HepG2 (cell line): Measurements from ENCODE around the gene DNAJC12. TPM values are rescaled to one million over a fixed set of nuclear protein-coding genes. Genes with fewer than 3 reads are reported as not detected.

Experiments used
- ATAC-seq: fragments of 200-7000 bp; cut with Tn5 transposase; 3 replicates; pipeline ENCODE4 v1.9.1; 2020; ENCODE audit warnings: mild to moderate bottlenecking, moderate library complexity
- BruUV-seq: library from RNA; stranded (reverse); fragments of 400-500 nt; replicated peaks from 2 replicates; lab custom pipeline; 2021; lab: Mats Ljungman, UMichigan
- CTCF ChIA-PET: fragments of 300-600 bp; formaldehyde crosslinking; extraction: SDS; loops from one replicate; lab custom pipeline; 2021; ENCODE audit warnings: low total read pairs, inconsistent platforms, low intra/inter-chr PET ratio; lab: Yijun Ruan, JAX
- POLR2A ChIA-PET: fragments of 350-600 bp; sonication (Branson Sonifier 250); formaldehyde crosslinking; loops from one replicate; lab custom pipeline; 2020; ENCODE audit warnings: antibody characterized with exemption, inconsistent platforms; lab: Yijun Ruan, JAX
- DNase-seq: peaks from one replicate; pipeline ENCODE4 v3.0.0-alpha.2; 2015; ENCODE audit warnings: low spot score
- FAIRE-seq: peaks from 3 replicates; lab custom pipeline; 2011; peaks lifted over from hg19 to GRCh38; lab: Jason Lieb, UNC
- H2AFZ ChIP-seq: one replicate; pipeline ENCODE4 v1.6.1; 2011; ENCODE audit warnings: low read length, inconsistent platforms
- H3K27ac ChIP-seq: fragments of 300-600 bp; 3 replicates; pipeline ENCODE4 v1.8.0; 2011; ENCODE audit warnings: mixed run types, mild to moderate bottlenecking, mixed read lengths, low read length, inconsistent platforms; ENCODE audit not compliant: insufficient read depth; ENCODE audit errors: extremely low read length
- H3K27me3 ChIP-seq, 2 experiments: fragments of 200-600 bp in 1 of 2; 2 replicates in 1 of 2; 3 replicates in 1 of 2; pipeline versions ENCODE4 v1.6.0 to v1.8.0; 2011; ENCODE audit warnings: low read length in 2 of 2, mild to moderate bottlenecking in 2 of 2, moderate library complexity in 2 of 2, inconsistent platforms in 1 of 2; ENCODE audit not compliant: insufficient read depth in 2 of 2, control insufficient read depth in 1 of 2
- H3K36me3 ChIP-seq, 2 experiments: fragments of 200-600 bp in 1 of 2; replicated peaks in 1 of 2; 2 replicates in 1 of 2; 3 replicates in 1 of 2; pipeline versions ENCODE4 v1.5.1 to v1.8.0; 2011; ENCODE audit warnings: low read length in 2 of 2, inconsistent platforms in 1 of 2; ENCODE audit not compliant: insufficient read depth in 2 of 2, control insufficient read depth in 1 of 2
- H3K4me1 ChIP-seq: 2 replicates; pipeline ENCODE4 v1.5.1; 2012; ENCODE audit warnings: low read length, inconsistent platforms; ENCODE audit not compliant: insufficient read depth
- H3K4me2 ChIP-seq: 2 replicates; pipeline ENCODE4 v1.6.0; 2011; ENCODE audit warnings: low read depth, low read length, inconsistent platforms
- H3K4me3 ChIP-seq, 3 experiments: fragments of 200-600 bp in 1 of 3; sonication (generic), shearing (Covaris generic) in 1 of 3; replicated peaks in 1 of 3; 2 replicates each; pipeline ENCODE4 v1.5.1; 2011 to 2016; ENCODE audit warnings: low read length in 3 of 3, inconsistent platforms in 2 of 3, low read depth in 2 of 3, mild to moderate bottlenecking in 2 of 3, control low read depth in 1 of 3, mixed read lengths in 1 of 3; ENCODE audit not compliant: insufficient read depth in 1 of 3
- H3K79me2 ChIP-seq: one replicate; pipeline ENCODE4 v1.6.1; 2011; ENCODE audit warnings: low read length, inconsistent platforms; ENCODE audit not compliant: insufficient read depth
- H3K9ac ChIP-seq: 2 replicates; pipeline ENCODE4 v1.6.0; 2011; ENCODE audit warnings: mild to moderate bottlenecking, low read depth, low read length, inconsistent platforms; ENCODE audit not compliant: insufficient read depth
- H3K9me3 ChIP-seq: 2 replicates; pipeline ENCODE4 v1.5.1; 2012; ENCODE audit warnings: mild to moderate bottlenecking, low read length
- H4K20me1 ChIP-seq: 2 replicates; pipeline ENCODE4 v1.6.0; 2011; ENCODE audit warnings: inconsistent platforms, mild to moderate bottlenecking, low read length, moderate library complexity; ENCODE audit not compliant: insufficient read depth
- ADNP ChIP-seq: sonication (generic); formaldehyde crosslinking; IDR thresholded peaks from 2 replicates; pipeline ENCODE4 v1.4.0; 2020; ENCODE audit warnings: missing genetic modification reagents
- BATF2 ChIP-seq: sonication (generic); formaldehyde crosslinking; IDR thresholded peaks from 2 replicates; pipeline ENCODE4 v1.8.0; 2022; ENCODE audit warnings: mild to moderate bottlenecking, missing genetic modification reagents, moderate library complexity
- FOXM1 ChIP-seq: sonication (generic); formaldehyde crosslinking; IDR thresholded peaks from 2 replicates; pipeline ENCODE4 v1.5.0; 2020; ENCODE audit warnings: missing genetic modification reagents
- HHEX ChIP-seq: IDR thresholded peaks from 2 replicates; pipeline ENCODE4 v1.6.1; 2016; ENCODE audit warnings: control low read depth
- HMG20A ChIP-seq: IDR thresholded peaks from 2 replicates; pipeline ENCODE4 v1.6.1; 2016; ENCODE audit warnings: borderline replicate concordance
- JUN ChIP-seq: sonication (generic); formaldehyde crosslinking; IDR thresholded peaks from 2 replicates; pipeline ENCODE4 v1.4.0; 2020; ENCODE audit warnings: mild to moderate bottlenecking, missing genetic modification reagents
- NR2F6 ChIP-seq, 2 experiments: IDR thresholded peaks; 2 replicates each; pipeline ENCODE4 v1.6.1; 2016; ENCODE audit warnings: antibody characterized with exemption in 1 of 2, mild to moderate bottlenecking in 1 of 2
- NR3C1 ChIP-seq: sonication (generic); formaldehyde crosslinking; IDR thresholded peaks from 2 replicates; pipeline ENCODE4 v1.4.0; 2020; ENCODE audit warnings: missing genetic modification reagents
- YEATS4 ChIP-seq: sonication (generic); formaldehyde crosslinking; IDR thresholded peaks from 2 replicates; pipeline ENCODE4 v1.4.0; 2020; ENCODE audit warnings: missing genetic modification reagents, borderline replicate concordance
- ZBTB7A ChIP-seq: sonication (generic); formaldehyde crosslinking; IDR thresholded peaks from 2 replicates; pipeline ENCODE4 v1.8.0; 2022; ENCODE audit warnings: mild to moderate bottlenecking, missing genetic modification reagents
- ZNF160 ChIP-seq: sonication (generic); formaldehyde crosslinking; IDR thresholded peaks from 2 replicates; pipeline ENCODE4 v1.8.0; 2022; ENCODE audit warnings: mild to moderate bottlenecking, inconsistent platforms, missing genetic modification reagents
- WGBS: methylation state at CpG from one replicate; pipeline ENCODE4 v1.1.6; 2017; ENCODE audit warnings: low lambda C conversion rate; 5-methylcytosine and 5-hydroxymethylcytosine counted together
- in situ Hi-C: cut with HindIII; loops from 2 replicates; pipeline ENCODE4 v1.10.0; 2017; ENCODE audit warnings: low pct_unique_long_range_greater_than_20kb; ENCODE audit not compliant: extremely low pct_ligation_motif_present
- intact Hi-C: fragments of 100-400 bp; cut with micrococcal nuclease; formaldehyde crosslinking; loops from one replicate; pipeline ENCODE4 v1.10.0; 2022; ENCODE audit not compliant: unreplicated experiment
- polyA plus RNA-seq, 8 experiments: library from polyadenylated mRNA; depleted of rRNA in 3 of 8; stranded (reverse) in 7 of 8; unstranded in 1 of 8; fragments of >200 nt; fragmentation: Illumina TruSeq in 4 of 8; extraction: Trizol in 4 of 8; gene quantifications; 2 replicates each; pipeline versions ENCODE4 v1.2.1 to v1.2.3, GENCODE V29; 2011 to 2016; ENCODE audit warnings: low read depth in 4 of 8, missing spikeins in 1 of 8, mixed read lengths in 1 of 8; ENCODE audit not compliant: insufficient read depth in 1 of 8
- total RNA-seq, 5 experiments: library from RNA; depleted of rRNA; stranded (reverse); fragments of >200 nt; fragmentation: Illumina TruSeq; extraction: Trizol; gene quantifications; 2 replicates each; pipeline ENCODE4 v1.2.3, GENCODE V29; 2016; ENCODE audit warnings: low read depth in 1 of 5

Gene DNAJC12
- total and polyA plus RNA-seq, 2 of the 13 experiments (the other 11 are each of a cell fraction or from before 2014, with no cell fraction given), result 11.6 to 43.9 TPM

- Histone ChIP-seq H3K27ac (no peak overlapping the region), H3K4me3 (no peak overlapping the region)
- BruUV-seq, result no TSS peak
- FAIRE-seq (no peak), ATAC-seq (no peak)
- CTCF ChIA-PET, result no interaction called here
- TF ChIP-seq ADNP (CRISPR knock-in tag) (no peak), BATF2 (CRISPR knock-in tag) (no peak), NR2F6 (IDR thresholded peaks at IDR 0.05) (no peak), NR2F6 (CRISPR knock-in tag; IDR thresholded peaks at IDR 0.05) (no peak), NR3C1 (CRISPR knock-in tag) (no peak), YEATS4 (no peak), FOXM1 (CRISPR knock-in tag) (no peak), HHEX (CRISPR knock-in tag) (no peak), ZBTB7A (CRISPR knock-in tag) (no peak), ZNF160 (CRISPR knock-in tag) (no peak), JUN (CRISPR knock-in tag) (no peak), HMG20A (CRISPR knock-in tag) (no peak)
- TF ChIP-seq, all 625 proteins: peak for 0
- intact Hi-C loops (no loop called here), in situ Hi-C loops (no loop called here)
- Histone ChIP-seq H3K79me2 (no peaks in the 10 kb centered on the region), H3K36me3 (no peaks in the 10 kb centered on the region), H4K20me1 (no peaks in the 10 kb centered on the region), H3K27me3 (0 out of 5 replicates have a peak, but pooled peaks cover 0 to 6% of the 10 kb centered on the region in 2 experiments), H2AFZ (no peak overlapping the region), H3K4me1 (peaks cover 3% of the 10 kb centered on the region), H3K9me3 (no peaks in the 10 kb centered on the region), H3K9ac (no peak overlapping the region), H3K4me2 (no peak overlapping the region)
- no peak for DNase-seq
- POLR2A ChIA-PET, result no interaction called here
- WGBS, result 24% methylated on average over 2 of the region's 2 CpGs
These were observed 62.7 kb downstream of the DNAJC12 start for GRCh38 chr10:67775279-67775678.
